ENCODE data around the gene ZC3H12D.

The ZC3H12D gene

DNA sequence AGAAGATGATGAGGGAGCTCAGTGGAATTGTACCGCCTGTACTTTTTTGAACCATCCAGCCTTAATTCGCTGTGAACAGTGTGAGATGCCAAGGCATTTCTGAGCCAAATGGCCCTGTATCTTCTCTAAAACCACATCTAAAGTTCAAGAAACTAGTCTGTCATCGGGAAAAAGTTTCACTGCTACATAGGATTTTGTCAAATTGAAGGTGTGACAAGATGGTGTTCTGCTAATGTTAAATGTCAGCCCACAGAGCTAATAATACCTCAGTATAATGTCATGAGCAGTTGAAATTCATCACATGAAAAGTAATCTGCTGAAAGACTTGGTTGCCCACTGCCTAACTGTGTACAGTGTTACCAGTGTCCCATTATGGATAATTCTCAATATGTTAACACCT is 75.2 kb downstream of the ZC3H12D start:
- no peak for DNase-seq (ENCODE audit: low spot score)

DNA sequence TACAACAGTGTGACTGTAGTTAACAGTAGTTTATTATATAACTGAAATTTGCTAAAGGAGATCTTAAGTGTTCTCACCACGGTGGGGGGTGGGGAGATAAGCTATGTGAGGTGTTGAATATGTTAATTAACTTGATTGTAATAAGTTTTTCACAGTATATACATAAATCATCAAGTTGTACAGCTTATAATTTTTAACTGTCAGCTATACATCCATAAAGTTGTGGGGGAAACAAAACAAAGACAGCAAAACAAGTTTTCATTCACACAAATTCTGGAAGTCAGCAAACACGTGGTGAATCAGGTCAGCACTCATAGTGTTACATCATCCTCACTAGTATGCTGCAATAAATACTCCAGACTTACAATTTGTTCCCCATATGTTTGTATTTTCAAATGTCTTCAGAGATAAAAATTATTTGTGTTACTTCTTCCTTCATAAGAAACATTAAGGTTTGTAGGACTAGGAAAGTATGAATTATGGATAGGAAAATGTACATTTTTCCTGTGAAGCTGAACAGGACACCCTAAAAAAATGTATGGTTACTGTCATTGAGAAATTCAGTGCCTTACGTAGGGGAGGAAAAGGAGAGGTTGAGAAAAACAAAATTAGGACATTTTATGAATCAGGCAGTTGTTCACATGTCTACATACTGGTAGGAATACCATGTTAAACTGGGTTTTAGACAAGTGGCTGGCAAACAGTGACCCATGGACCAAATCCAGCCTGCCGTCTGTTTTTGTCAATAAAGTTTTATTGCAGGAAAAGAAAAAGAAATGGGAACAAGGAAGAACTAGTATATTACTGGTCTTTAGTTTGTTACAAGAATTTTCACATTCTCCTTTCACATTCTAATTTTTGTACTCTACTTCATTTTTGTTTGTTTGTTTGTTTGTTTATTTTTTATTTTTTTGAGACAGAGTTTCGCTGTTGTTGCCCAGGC is 78.7 kb downstream of the ZC3H12D start:
- no peak for DNase-seq (ENCODE audit: low spot score)

DNA sequence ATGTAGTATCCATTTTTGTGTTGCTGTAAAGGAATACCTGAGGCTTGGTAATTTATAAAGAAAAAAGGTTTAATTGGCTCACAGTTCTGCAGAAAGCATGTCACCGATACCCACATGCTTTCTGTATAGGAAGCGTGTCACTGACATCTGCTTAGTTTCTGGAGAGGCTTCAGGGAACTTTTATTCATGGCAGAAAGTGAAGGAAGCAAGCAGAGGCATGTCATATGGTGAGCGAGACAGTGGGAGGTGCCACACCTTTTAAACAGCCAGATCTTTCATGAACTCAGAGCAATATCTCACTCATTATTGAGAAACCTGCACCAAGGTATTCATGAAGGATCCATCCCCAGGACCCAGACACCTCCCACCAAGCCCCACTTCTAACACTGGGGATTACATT is 81.3 kb downstream of the ZC3H12D start:
- DNase-seq (ENCODE audit: low spot score), result no peak

DNA sequence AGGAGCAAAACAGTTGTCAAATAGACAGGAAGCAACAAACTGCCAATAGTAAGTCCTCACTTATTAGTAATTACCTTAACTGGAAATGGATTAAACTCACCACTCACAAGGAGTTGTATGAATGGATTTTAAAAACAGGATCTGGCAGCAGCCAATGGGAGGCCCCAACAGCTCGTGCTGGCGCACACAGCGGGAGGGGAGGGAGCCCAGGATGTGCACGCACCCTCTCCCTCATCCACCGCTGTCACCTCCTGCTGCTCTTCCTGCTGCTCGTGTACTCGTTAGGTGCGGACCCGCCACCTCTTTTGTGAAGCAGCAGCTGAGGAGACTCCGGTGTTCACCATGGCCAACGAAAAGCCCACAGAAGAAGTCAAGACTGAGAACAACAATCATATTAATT is 84.8 kb downstream of the ZC3H12D start, which contains the start of gene SUMO4:
TSS of gene SUMO4 (plus strand) at position 213 of the 400 bp plus-strand sequence. CDS start at position 343, 130 bp downstream.
- no peak for DNase-seq (ENCODE audit: low spot score)

DNA sequence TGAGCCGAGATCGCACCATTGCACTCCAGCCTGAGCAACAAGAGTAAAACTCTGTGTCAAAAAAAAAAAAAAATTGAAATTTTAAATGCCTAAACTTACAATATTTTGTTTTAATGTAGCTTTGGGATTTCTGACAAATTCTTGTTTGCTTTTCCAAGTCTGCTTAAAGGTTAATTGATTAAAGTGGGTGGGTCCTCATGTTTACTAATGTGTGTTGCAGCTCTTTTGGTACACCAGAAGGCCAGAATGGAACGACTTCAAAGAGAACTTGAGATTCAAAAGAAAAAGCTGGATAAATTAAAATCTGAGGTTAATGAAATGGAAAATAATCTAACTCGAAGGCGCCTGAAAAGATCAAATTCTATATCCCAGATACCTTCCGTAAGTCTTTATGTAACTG is 87.4 kb downstream of the ZC3H12D start:
- DNase-seq (ENCODE audit: low spot score), result no peak

All from hepatic stellate cell (primary cell).